Activated CD8-positive, alpha-beta memory T cell treated with anti-CD3 and anti-CD28 coated beads for 24 hours (primary cell): ENCODE data around the gene IYD.

Experiments
- DNase-seq: peaks from one replicate; pipeline ENCODE4 v3.0.0-alpha.2; 2020

Gene IYD

GRCh38 chr6:150368762-150369161, at the start of gene IYD:
Gene IYD (plus strand): TSS chr6:150369012. CDS start chr6:150369032, 20 bp downstream.
- no peak for DNase-seq

GRCh38 chr6:150319924-150320323, 48.9 kb upstream of the IYD start:
- no peak for DNase-seq

GRCh38 chr6:150320442-150320841, 48.4 kb upstream of the IYD start:
- no peak for DNase-seq

GRCh38 chr6:150322466-150322871, 46.3 kb upstream of the IYD start:
- no peak for DNase-seq

GRCh38 chr6:150323205-150323604, 45.6 kb upstream of the IYD start:
- no peak for DNase-seq

- no peak for DNase-seq
These were observed 44.8 kb upstream of the IYD start for GRCh38 chr6:150324044-150324443.

GRCh38 chr6:150325066-150325772, 43.6 kb upstream of the IYD start:
- DNase-seq: no peak

GRCh38 chr6:150327117-150327774, 41.6 kb upstream of the IYD start:
- DNase-seq: no peak

GRCh38 chr6:150328744-150329405, 39.9 kb upstream of the IYD start:
- DNase-seq: no peak

GRCh38 chr6:150331344-150331743, 37.5 kb upstream of the IYD start:
- DNase-seq: no peak

- no peak for DNase-seq
These were observed 35.8 kb upstream of the IYD start for GRCh38 chr6:150332939-150333584.

- no peak for DNase-seq
These were observed 35.2 kb upstream of the IYD start for GRCh38 chr6:150333585-150333941.

GRCh38 chr6:150334790-150335783, 33.7 kb upstream of the IYD start:
- DNase-seq: no peak

GRCh38 chr6:150336299-150336698, 32.5 kb upstream of the IYD start:
- DNase-seq: no peak

GRCh38 chr6:150336708-150337107, 32.1 kb upstream of the IYD start:
- no peak for DNase-seq

- no peak for DNase-seq
These were observed 26.7 kb upstream of the IYD start for GRCh38 chr6:150342126-150342525.

GRCh38 chr6:150343434-150343833, 25.4 kb upstream of the IYD start:
- no peak for DNase-seq

GRCh38 chr6:150345781-150346180, 23.0 kb upstream of the IYD start:
- peak; percentile 11 for DNase-seq

GRCh38 chr6:150346346-150346745, 22.5 kb upstream of the IYD start:
- DNase-seq: no peak

- DNase-seq: no peak
These were observed 21.0 kb upstream of the IYD start for GRCh38 chr6:150347845-150348244.

GRCh38 chr6:150349546-150349945, 19.3 kb upstream of the IYD start:
- DNase-seq: no peak
